GM23338 (cell line): Measurements from ENCODE around the gene IL11.
"Not testable (repeated sequence)": the region's sequence is repeated elsewhere in the genome, so short reads cannot be mapped to it uniquely, and the experiment has no call there.

ENCODE experiments used
- CTCF ChIP-seq, 2 experiments: fragments of 200-600 bp in 1 of 2; sonication (generic) in 1 of 2; conservative IDR thresholded peaks; 2 replicates each; pipeline versions ENCODE4 v1.5.1 to v1.6.1; 2016 to 2017; ENCODE audit warnings: antibody characterized with exemption in 2 of 2, low read depth in 2 of 2, mild to moderate bottlenecking in 2 of 2, moderate library complexity in 1 of 2
- STAT1 ChIP-seq: IDR thresholded peaks from one replicate; pipeline ENCODE4 v1.6.1; 2016; ENCODE audit warnings: antibody characterized with exemption; ENCODE audit not compliant: unreplicated experiment

GRCh38 chr19:55329791-55330190 lies 40.5 kb downstream of the IL11 start:
- TF ChIP-seq CTCF (conservative IDR thresholded peaks at IDR 0.05; ENCODE audit: low read depth in 2 of 2); STAT1: not testable (repeated sequence)
